SK-MEL-5 (cell line): ENCODE data around the gene ANXA11. TPM values are rescaled to one million over a fixed set of nuclear protein-coding genes. Genes with fewer than 3 reads are reported as not detected.
"Not testable (repeated sequence)": the region's sequence is repeated elsewhere in the genome, so short reads cannot be mapped to it uniquely, and the experiment has no call there.

Source experiments
- DNase-seq: peaks from one replicate; pipeline ENCODE4 v3.0.0-alpha.2; 2016; ENCODE audit warnings: low read depth, low spot score
- in situ Hi-C: cut with HindIII; loops from 2 replicates; pipeline ENCODE4 v1.10.0; 2016; ENCODE audit warnings: low sequenced_read_pairs, high pct_unique_total_duplicates, low pct_unique_long_range_greater_than_20kb
- total RNA-seq: library from RNA; depleted of rRNA; stranded (reverse); fragments of >200 nt; shearing (Covaris generic); gene quantifications from 2 replicates; pipeline ENCODE4 v1.2.3, GENCODE V29; 2014

ANXA11 gene
- total RNA-seq, 1 experiment from 2014 or later = 66.3 TPM

DNA sequence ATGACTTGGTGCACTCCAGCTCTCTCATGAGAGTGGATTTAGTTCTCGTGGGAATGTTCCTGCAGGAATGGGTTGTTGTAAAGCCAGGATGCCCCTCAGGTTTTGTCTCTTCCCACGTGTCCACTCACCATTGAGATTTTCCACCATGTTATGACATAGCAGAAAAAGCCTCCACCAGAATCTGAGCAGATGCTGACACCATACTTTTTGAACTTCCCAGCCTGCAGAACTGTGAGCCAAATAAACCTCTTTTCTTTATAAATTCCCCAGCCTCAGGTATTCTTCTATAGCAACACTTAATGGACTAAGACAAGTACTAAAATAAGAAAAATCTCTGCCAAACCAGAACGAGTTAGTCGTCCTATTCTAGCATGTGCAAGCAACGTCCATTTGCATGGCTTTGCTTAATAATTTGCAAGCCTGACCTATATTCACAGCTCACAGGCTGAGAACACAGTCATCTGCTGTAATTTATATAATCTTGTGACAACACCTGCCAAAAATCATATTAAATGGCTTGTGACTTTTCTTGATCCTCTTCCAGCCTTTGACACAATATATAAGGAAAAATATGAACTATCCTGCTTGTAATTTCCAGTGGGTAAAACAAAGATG, 9.1 kb upstream of the ANXA11 start:
- in situ Hi-C loops, DNase-seq: not testable (repeated sequence)

DNA sequence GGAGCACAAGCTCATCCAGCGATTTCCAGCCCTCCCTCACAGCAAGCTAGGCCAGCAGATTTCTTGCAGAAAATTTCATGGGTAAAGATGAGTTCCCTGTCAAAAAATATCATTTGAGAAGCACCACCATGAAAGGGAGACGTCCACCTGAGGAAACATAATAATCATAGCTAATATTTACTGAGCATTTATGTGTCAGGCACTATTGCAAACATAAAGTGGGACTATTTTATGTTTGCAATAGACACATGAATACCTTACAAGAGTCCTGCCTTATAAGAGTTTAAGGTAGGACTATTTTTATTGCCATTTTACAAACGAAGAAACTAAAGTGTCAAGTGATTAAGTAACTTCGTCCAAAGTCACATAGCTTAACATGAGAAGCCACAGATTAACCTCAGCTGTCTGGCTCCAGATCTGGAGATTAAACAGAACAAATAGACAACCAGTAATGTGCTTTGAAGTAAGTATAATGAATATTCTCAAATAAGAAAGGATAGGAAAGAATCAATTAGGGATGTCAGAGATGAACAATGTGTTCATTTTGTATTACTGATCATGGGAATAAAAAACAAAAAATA, 7.3 kb upstream of the ANXA11 start:
- DNase-seq, in situ Hi-C loops: not testable (repeated sequence)

- in situ Hi-C loops = no loop called here
- no peak for DNase-seq
Observed at GRCh38 chr10:80211786-80212185, 6.4 kb upstream of the ANXA11 start.

DNA sequence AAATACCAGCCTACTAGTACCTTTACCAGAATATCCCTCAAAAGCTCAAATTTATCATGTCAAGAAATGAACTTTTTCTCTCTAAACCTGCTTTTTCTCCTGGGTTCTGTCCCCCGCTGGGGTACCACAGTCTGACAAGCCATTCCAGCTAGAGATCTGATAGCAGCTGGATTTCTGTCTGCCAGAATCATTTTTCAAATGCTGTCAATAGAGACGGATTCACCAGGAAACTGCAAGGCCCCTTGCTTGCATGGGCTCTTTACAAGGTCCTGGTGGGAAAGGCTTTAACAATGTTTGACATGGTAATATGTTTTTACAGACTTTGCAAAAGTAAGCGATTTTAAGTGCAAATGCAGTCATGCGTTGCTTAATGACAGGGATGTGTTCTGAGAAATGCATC, 4.9 kb upstream of the ANXA11 start:
- in situ Hi-C loops = no loop called here
- no peak for DNase-seq

- DNase-seq = no peak
- in situ Hi-C loops = no loop called here
Observed at GRCh38 chr10:80207768-80208370, 2.5 kb upstream of the ANXA11 start.

- in situ Hi-C loops = no loop called here
- DNase-seq = no peak
Observed at GRCh38 chr10:80206277-80206655, 929 bp upstream of the ANXA11 start.

GRCh38 chr10:80204677-80205476, 460 bp downstream of the ANXA11 start:
- in situ Hi-C loops = no loop called here
- peak; percentile 7 for DNase-seq

DNA sequence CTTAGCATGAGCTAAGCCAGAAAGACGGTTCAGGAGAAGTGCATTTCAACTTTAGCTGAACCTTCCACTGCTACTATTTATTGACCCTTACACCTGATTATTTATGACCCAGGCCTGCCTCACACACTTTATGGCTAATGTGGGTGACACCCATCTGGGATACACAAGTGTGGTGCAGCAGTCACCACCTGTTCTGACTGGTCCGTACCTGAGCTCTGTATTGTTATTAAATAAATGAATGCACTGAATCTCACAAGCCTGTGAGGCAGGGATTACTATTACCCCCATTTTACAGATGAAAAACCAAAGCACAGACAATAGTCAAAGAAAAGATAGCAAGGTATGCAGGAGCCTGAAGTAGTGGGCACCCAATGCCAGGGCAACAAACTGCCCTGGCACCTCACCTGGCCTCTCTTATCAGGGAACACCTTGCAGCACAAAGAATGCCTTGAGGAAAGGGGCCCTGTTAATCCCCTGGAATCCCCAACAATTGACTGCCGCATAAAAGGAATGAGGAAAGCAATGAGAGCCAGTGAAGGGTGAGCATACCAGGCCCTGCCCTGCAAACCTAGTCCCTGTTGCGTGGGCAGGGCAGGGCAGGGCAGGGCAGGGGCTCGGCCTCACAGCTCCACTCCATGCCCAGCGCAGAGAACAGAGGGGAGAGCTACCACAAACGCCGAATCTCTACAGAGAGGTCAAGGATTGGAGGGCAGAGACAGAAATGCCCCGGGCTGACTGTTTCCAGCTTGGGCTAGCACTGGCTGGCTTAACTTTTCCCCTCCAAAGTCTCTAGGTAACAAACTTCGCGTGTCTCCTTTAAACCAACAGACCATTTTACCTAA, 1.3 kb downstream of the ANXA11 start:
- DNase-seq = no peak
- in situ Hi-C loops = no loop called here

DNA sequence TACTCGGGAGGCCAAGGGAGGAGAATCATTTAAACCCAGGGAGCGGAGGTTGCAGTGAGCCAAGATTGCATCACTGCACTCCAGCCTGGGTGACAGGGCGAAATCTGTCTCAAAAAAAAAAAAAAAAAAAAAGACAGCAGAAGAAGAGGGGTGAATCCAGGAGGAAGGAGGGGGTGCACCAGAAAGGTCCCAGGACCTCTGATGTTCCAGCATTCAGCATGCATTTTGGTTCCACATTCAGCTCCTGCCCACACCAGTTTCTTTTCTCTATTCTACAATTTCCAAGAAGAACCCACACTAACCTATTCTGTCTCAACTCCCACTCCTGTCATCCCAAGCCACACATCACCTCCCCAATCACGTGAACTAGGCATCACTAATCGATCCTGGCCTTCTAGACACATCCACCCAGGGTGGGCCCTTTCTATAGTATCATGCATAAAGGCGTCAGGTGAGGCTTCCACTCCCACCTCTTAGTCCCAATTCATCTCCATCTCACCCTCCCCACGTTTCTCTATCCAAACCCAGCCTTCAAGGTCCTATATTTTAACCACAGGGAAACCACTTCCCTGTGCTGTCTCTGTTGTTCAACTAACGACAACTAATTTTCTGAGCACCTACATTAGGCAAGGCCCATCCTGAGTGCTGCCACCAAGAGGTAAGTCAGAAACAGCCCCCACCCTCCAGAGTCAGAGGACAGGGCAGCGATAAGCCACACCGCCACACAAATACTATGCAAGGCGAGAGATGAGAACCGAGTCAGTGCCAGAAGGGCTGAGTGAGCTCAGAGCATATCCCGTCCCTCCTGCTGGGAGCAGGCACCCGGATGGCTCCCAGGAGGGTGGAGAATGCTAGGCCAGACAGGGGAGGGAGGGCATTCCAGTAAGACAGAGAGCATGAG, 2.2 kb downstream of the ANXA11 start:
- in situ Hi-C loops = no loop called here
- peak; percentile 21 for DNase-seq

- DNase-seq = not testable (repeated sequence)
Observed at GRCh38 chr10:80202530-80202929, 2.8 kb downstream of the ANXA11 start.

DNA sequence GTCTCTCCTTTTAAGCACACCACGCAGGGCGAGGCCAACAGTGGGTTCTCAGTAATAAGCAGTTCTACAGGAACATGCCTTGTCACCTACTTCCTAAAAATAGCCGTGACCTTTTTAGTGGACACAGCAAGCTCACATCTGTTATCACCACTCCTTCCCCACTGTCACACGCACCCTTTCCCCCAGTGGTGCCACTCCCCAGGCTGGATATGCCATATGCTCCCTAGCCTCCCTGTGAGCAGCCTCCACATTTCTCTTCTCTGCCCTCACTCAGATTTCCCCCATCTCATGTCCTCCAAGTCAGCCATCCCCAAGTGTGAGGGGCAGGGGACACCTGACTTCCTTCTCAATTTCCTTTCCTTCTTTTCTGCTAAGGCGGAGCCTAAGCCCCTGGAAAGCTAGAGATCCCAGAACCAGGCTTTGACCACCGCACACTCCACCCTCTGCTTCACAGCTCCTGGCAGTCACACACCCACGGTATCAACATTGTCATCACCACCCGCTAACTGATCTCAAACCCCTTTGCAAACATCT, 3.7 kb downstream of the ANXA11 start:
- in situ Hi-C loops = no loop called here
- no peak for DNase-seq

More at GRCh38 chr10:80202530-80202929, 2.8 kb downstream of the ANXA11 start:
- in situ Hi-C loops = not testable (repeated sequence)

DNA sequence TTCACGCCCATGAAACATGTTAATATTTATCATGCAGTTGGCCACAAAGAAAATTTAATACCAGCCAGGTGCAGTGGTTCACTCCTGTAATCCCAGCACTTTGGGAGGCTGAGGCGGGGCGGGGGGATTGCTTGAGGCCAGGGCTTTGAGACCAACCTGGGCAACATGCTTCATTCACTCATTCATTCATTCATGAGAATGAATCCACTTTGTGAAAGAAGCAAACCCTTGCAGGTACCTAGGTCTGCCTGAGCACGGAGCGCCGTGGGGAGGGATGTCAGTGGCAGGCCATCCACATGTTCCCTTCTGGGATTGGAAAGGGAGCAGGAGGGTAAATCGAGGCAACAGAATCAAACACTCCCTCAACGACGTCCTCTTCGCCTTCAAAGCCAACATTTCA, 4.7 kb downstream of the ANXA11 start:
- in situ Hi-C loops = no loop called here
- DNase-seq = no peak

DNA sequence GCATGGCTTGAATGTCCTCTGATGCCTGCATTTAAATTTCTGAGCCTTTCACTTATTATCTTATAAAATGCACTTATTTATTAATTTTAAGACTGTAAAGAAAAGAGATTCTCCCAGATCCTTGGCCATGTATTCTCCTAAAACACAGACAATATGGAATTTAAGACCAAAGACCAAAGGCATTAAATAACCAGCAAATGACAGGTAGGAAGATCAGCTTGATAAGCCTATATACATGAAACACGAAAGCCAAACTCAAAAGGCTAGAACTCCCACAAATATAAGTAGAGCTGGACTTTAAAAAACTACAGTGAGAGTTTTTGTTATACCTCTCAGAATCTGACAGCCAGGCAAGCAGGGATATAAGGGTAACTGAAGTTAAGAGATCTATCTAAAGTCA, 5.1 kb downstream of the ANXA11 start:
- no peak for DNase-seq
- in situ Hi-C loops = no loop called here

- in situ Hi-C loops = no loop called here
- DNase-seq = no peak
Observed at GRCh38 chr10:80199828-80200227, 5.5 kb downstream of the ANXA11 start.

- in situ Hi-C loops = no loop called here
- DNase-seq = no peak
Observed at GRCh38 chr10:80197972-80198916, 7.1 kb downstream of the ANXA11 start.

DNA sequence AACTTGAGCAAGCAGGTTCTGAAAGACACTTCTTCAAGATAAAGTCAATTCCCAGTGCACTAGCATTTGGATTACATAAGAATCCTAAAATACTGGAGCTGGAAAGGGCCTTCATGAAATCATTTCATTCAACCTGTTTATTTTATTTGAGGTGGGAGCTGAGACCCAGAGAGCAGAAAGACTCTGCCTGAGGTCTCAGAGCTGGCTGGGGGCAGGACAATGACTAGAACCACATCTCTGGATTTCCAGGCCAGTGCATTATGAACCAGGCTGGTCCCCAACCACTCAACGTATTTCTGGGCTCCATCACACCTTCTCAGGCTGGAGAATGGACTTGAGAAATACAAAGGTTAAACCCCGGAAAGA, 8.4 kb downstream of the ANXA11 start:
- no peak for DNase-seq
- in situ Hi-C loops = no loop called here
